Measurements from ENCODE around the gene ST6GAL1. TPM values are rescaled to one million over a fixed set of nuclear protein-coding genes. Genes with fewer than 3 reads are reported as not detected.

The ST6GAL1 gene
- total RNA-seq, 1 experiment from 2014 or later = 15.6 TPM

- Histone ChIP-seq H3K36me3 (ENCODE audit: control insufficient read depth in 1 of 2, insufficient read depth in 2 of 2, low read length in 2 of 2) (no peaks in the 10 kb centered on the region), H3K9me2 (ENCODE audit: insufficient read depth) (no peaks in the 10 kb centered on the region), H3K4me1 (ENCODE audit: control insufficient read depth in 1 of 2, insufficient read depth in 2 of 2, low read length in 2 of 2) (no peaks in the 10 kb centered on the region), H3K27me3 (ENCODE audit: insufficient read depth, low read length) (no peaks in the 10 kb centered on the region; the same call in 1 of the 2 replicates), H2AFZ (ENCODE audit: low read depth, low read length, poor library complexity, severe bottlenecking) (no peak overlapping the region), H4K20me1 (ENCODE audit: insufficient read depth) (no peaks in the 10 kb centered on the region), H3K79me2 (ENCODE audit: insufficient read depth, low read length) (no peaks in the 10 kb centered on the region), H3K9ac (ENCODE audit: low read length) (no peak overlapping the region), H3K4me2 (ENCODE audit: low read length) (no peak overlapping the region), H3K4me3 (replicated peaks in 1 of 2; ENCODE audit: low read depth in 1 of 2, low read length in 2 of 2) (no peak overlapping the region), H3K27ac (ENCODE audit: low read depth, low read length) (no peak overlapping the region), H3K9me3 (ENCODE audit: control insufficient read depth in 1 of 2, insufficient read depth in 1 of 2, low read depth in 1 of 2, low read length in 2 of 2) (no peaks in the 10 kb centered on the region)
- POLR2A ChIA-PET = no interaction called here
- CTCF ChIA-PET = no interaction called here
- intact Hi-C loops (cut with micrococcal nuclease) = no loop called here
- TF ChIP-seq JUND (IDR thresholded peaks at IDR 0.05) = no peak
- TF ChIP-seq CEBPB (IDR thresholded peaks at IDR 0.05; ENCODE audit: low read depth) = no peak
- TF ChIP-seq, protein P1, sequence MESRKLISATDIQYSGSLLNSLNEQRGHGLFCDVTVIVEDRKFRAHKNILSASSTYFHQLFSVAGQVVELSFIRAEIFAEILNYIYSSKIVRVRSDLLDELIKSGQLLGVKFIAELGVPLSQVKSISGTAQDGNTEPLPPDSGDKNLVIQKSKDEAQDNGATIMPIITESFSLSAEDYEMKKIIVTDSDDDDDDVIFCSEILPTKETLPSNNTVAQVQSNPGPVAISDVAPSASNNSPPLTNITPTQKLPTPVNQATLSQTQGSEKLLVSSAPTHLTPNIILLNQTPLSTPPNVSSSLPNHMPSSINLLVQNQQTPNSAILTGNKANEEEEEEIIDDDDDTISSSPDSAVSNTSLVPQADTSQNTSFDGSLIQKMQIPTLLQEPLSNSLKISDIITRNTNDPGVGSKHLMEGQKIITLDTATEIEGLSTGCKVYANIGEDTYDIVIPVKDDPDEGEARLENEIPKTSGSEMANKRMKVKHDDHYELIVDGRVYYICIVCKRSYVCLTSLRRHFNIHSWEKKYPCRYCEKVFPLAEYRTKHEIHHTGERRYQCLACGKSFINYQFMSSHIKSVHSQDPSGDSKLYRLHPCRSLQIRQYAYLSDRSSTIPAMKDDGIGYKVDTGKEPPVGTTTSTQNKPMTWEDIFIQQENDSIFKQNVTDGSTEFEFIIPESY (IDR thresholded peaks at IDR 0.05; ENCODE audit: extremely low read depth, insufficient replicate concordance, low read length) = no peak
- no peak for TF ChIP-seq EZH2phosphoT487 (IDR thresholded peaks at IDR 0.05; ENCODE audit: borderline replicate concordance)
- no peak for TF ChIP-seq ATF3 (IDR thresholded peaks at IDR 0.05)
- no TSS peak for BruUV-seq (replicated peaks)
- RAD21 ChIA-PET (ENCODE audit: low non-redundant PET in 1 of 2, low total read pairs in 2 of 2, uncharacterized antibody in 2 of 2, unreplicated experiment in 2 of 2) = no interaction called here
- ATAC-seq = no peak
- no peak for DNase-seq (ENCODE audit: low read depth, low spot score)
Observed at GRCh38 chr3:186917512-186918312, 12.6 kb upstream of the ST6GAL1 start.

GRCh38 chr3:186920301-186920700 is 10.0 kb upstream of the ST6GAL1 start:
- intact Hi-C loops (cut with micrococcal nuclease) = no loop called here
- BruUV-seq (replicated peaks) = no TSS peak
- RAD21 ChIA-PET (ENCODE audit: low non-redundant PET in 1 of 2, low total read pairs in 2 of 2, uncharacterized antibody in 2 of 2, unreplicated experiment in 2 of 2) = no interaction called here
- Histone ChIP-seq H3K4me2 (ENCODE audit: low read length) (no peak overlapping the region), H3K9ac (ENCODE audit: low read length) (no peak overlapping the region), H3K27me3 (ENCODE audit: insufficient read depth, low read length) (no peaks in the 10 kb centered on the region; the same call in 1 of the 2 replicates), H3K4me3 (replicated peaks in 1 of 2; ENCODE audit: low read depth in 1 of 2, low read length in 2 of 2) (no peak overlapping the region), H3K79me2 (ENCODE audit: insufficient read depth, low read length) (no peaks in the 10 kb centered on the region), H3K9me3 (ENCODE audit: control insufficient read depth in 1 of 2, insufficient read depth in 1 of 2, low read depth in 1 of 2, low read length in 2 of 2) (no peaks in the 10 kb centered on the region), H4K20me1 (ENCODE audit: insufficient read depth) (no peaks in the 10 kb centered on the region), H2AFZ (ENCODE audit: low read depth, low read length, poor library complexity, severe bottlenecking) (no peak overlapping the region), H3K9me2 (ENCODE audit: insufficient read depth) (no peaks in the 10 kb centered on the region), H3K27ac (ENCODE audit: low read depth, low read length) (no peak overlapping the region), H3K4me1 (ENCODE audit: control insufficient read depth in 1 of 2, insufficient read depth in 2 of 2, low read length in 2 of 2) (no peaks in the 10 kb centered on the region), H3K36me3 (ENCODE audit: control insufficient read depth in 1 of 2, insufficient read depth in 2 of 2, low read length in 2 of 2) (no peaks in the 10 kb centered on the region)
- CTCF ChIA-PET = interaction anchor here (1.0 kb wide), 1 partner anchor 71 kb away, joined by 3 read pairs; no protein-coding TSS in a partner anchor
- ATAC-seq (no peak), DNase-seq (ENCODE audit: low read depth, low spot score) (no peak)
- POLR2A ChIA-PET = no interaction called here
- TF ChIP-seq ATF3 (IDR thresholded peaks at IDR 0.05) (no peak), JUND (IDR thresholded peaks at IDR 0.05) (no peak), SP1 (IDR thresholded peaks at IDR 0.05; ENCODE audit: low read depth) (no peak), POLR2A (IDR thresholded peaks at IDR 0.05; ENCODE audit: borderline replicate concordance, extremely low read depth, insufficient read depth, insufficient read length) (no peak), ELF1 (IDR thresholded peaks at IDR 0.05; ENCODE audit: borderline replicate concordance, low read depth) (no peak), SRF (IDR thresholded peaks at IDR 0.05; ENCODE audit: low read depth) (no peak)
- TF ChIP-seq, protein P1 (IDR thresholded peaks at IDR 0.05; ENCODE audit: extremely low read depth, insufficient replicate concordance, low read length) = no peak
- TF ChIP-seq, protein P2, sequence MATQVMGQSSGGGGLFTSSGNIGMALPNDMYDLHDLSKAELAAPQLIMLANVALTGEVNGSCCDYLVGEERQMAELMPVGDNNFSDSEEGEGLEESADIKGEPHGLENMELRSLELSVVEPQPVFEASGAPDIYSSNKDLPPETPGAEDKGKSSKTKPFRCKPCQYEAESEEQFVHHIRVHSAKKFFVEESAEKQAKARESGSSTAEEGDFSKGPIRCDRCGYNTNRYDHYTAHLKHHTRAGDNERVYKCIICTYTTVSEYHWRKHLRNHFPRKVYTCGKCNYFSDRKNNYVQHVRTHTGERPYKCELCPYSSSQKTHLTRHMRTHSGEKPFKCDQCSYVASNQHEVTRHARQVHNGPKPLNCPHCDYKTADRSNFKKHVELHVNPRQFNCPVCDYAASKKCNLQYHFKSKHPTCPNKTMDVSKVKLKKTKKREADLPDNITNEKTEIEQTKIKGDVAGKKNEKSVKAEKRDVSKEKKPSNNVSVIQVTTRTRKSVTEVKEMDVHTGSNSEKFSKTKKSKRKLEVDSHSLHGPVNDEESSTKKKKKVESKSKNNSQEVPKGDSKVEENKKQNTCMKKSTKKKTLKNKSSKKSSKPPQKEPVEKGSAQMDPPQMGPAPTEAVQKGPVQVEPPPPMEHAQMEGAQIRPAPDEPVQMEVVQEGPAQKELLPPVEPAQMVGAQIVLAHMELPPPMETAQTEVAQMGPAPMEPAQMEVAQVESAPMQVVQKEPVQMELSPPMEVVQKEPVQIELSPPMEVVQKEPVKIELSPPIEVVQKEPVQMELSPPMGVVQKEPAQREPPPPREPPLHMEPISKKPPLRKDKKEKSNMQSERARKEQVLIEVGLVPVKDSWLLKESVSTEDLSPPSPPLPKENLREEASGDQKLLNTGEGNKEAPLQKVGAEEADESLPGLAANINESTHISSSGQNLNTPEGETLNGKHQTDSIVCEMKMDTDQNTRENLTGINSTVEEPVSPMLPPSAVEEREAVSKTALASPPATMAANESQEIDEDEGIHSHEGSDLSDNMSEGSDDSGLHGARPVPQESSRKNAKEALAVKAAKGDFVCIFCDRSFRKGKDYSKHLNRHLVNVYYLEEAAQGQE (IDR thresholded peaks at IDR 0.05; ENCODE audit: low read depth) = no peak

Data from HCT116 (cell line).